GM21529 (cell line): ENCODE results near the gene KLHL42.

Experiments used
- ATAC-seq: cut with Tn5 transposase; IDR thresholded peaks from one replicate; pipeline ENCODE4 v1.9.1; 2021; ENCODE audit not compliant: unreplicated experiment

The KLHL42 gene

GRCh38 chr12:27780612-27781408, 777 bp downstream of the KLHL42 start:
- ATAC-seq, result peak; percentile 32

- no peak for ATAC-seq
Measured at GRCh38 chr12:27781680-27782079, 1.6 kb downstream of the KLHL42 start.

- ATAC-seq, result no peak
Measured at GRCh38 chr12:27782481-27782880, 2.4 kb downstream of the KLHL42 start.

GRCh38 chr12:27785882-27786570, 6.0 kb downstream of the KLHL42 start:
- no peak for ATAC-seq

- ATAC-seq, result no peak
Measured at GRCh38 chr12:27787559-27787958, 7.5 kb downstream of the KLHL42 start.

- no peak for ATAC-seq
Measured at GRCh38 chr12:27790179-27790578, 10.1 kb downstream of the KLHL42 start.

- no peak for ATAC-seq
Measured at GRCh38 chr12:27794818-27795584, 15.0 kb downstream of the KLHL42 start.

GRCh38 chr12:27796128-27796527, 16.1 kb downstream of the KLHL42 start:
- no peak for ATAC-seq

GRCh38 chr12:27797301-27798025, 17.4 kb downstream of the KLHL42 start:
- no peak for ATAC-seq

GRCh38 chr12:27800819-27801218, 20.8 kb downstream of the KLHL42 start:
- ATAC-seq, result no peak

- ATAC-seq, result no peak
Measured at GRCh38 chr12:27801630-27802029, 21.6 kb downstream of the KLHL42 start.

GRCh38 chr12:27802511-27802910, 22.5 kb downstream of the KLHL42 start:
- no peak for ATAC-seq

GRCh38 chr12:27802936-27803335, 22.9 kb downstream of the KLHL42 start:
- ATAC-seq, result no peak

GRCh38 chr12:27805238-27805637, 25.2 kb downstream of the KLHL42 start:
- no peak for ATAC-seq

- ATAC-seq, result no peak
Measured at GRCh38 chr12:27806259-27806658, 26.2 kb downstream of the KLHL42 start.

GRCh38 chr12:27807063-27807703, 27.1 kb downstream of the KLHL42 start:
- no peak for ATAC-seq

- ATAC-seq, result no peak
Measured at GRCh38 chr12:27808841-27809240, 28.8 kb downstream of the KLHL42 start.

GRCh38 chr12:27810756-27811155, 30.7 kb downstream of the KLHL42 start:
- no peak for ATAC-seq

GRCh38 chr12:27812502-27812901, 32.5 kb downstream of the KLHL42 start:
- ATAC-seq, result no peak

GRCh38 chr12:27814411-27814810, 34.4 kb downstream of the KLHL42 start:
- no peak for ATAC-seq
